ENCODE measurements around the gene SUMF1.
A peak's percentile ranks its signal among the peaks of the same experiment; 100 is the strongest.

The SUMF1 gene

GRCh38 chr3:4355401-4356219, 111.5 kb downstream of the SUMF1 start:
- H3K36me3 ChIP-seq: no peaks in the 10 kb centered on the region
- H3K4me1 ChIP-seq: peaks cover 0 to 33% (median 2%) of the 10 kb centered on the region in 4 donors
- H3K27me3 ChIP-seq: no peaks in the 10 kb centered on the region
- H3K4me3 ChIP-seq: no peak overlapping the region
- no peaks in the 10 kb centered on the region for H3K9me3 ChIP-seq
- no peak for TF ChIP-seq CTCF (IDR thresholded peaks at IDR 0.05)
- H3K27ac ChIP-seq: peak overlapping the region; percentile 36 to 43
- DNase-seq: no peak
- intact Hi-C loops (cut with DNase I; ENCODE audit: low total_unique reads): loop anchor here (5.0 to 10.0 kb wide), 2 partner anchors 57 to 119 kb away; no protein-coding TSS in a partner anchor

DNA sequence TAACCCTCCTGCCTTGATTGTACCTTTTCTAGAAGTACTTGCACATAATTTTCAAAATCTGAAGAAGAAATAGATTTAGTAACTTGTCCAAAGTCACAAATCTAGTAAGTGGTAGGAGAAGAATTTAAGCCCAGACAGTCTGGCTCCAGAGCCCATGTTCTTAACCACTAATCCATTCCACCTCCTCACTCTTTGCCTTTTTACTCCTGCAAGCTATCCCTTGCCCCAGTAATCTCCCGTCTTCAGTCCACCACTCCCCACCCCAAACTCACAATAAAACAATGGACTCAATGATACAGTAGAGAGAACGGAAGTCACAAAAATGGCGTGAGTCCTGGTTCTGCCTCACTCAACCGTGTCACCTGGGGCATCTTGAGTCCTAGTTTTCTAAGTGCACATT, 115.2 kb downstream of the SUMF1 start:
- Histone ChIP-seq H3K27me3 (no peaks in the 10 kb centered on the region), H3K4me1 (peaks cover 0 to 25% (median 2%) of the 10 kb centered on the region in 4 donors), H3K4me3 (no peak overlapping the region), H3K9me3 (no peaks in the 10 kb centered on the region), H3K36me3 (no peaks in the 10 kb centered on the region), H3K27ac (peak overlapping the region; percentile 64 to 83)
- no peak for DNase-seq
- intact Hi-C loops (cut with DNase I; ENCODE audit: low total_unique reads): loop anchor here (5.0 to 10.0 kb wide), 2 partner anchors 123 to 230 kb away; no protein-coding TSS in a partner anchor
- TF ChIP-seq CTCF (IDR thresholded peaks at IDR 0.05): no peak

DNA sequence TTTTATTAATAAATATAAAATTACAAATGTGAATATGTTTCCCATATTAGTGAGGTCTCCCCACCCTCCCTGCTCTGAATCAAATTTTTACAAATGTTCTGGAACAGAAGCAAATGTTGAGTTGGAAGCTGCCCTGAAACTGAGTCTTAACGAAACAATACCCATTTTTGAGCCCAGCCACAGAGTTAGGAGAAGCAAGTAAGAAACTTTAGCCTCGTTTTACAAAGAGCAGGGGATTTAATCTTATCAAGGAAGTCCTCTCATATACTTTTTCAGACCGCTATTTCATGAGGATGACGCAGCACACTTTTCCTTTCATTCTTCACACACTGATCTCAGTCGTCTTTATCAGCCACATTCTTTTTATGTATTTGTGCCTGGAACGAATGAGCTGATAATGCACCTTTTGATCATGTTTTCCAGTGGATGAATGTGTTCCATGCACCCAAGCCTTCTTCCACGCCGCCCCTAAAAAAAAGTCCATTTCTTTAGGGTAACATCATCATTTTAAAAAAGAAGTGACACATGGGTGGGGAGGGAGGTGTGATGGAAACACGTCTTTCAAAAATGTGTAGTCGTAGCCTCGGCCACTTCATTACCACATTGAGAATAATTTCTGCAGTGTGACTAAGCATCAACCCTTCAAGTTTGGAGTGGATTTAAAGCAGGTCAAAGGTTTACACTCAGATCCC, 115.8 kb downstream of the SUMF1 start:
- intact Hi-C loops (cut with DNase I; ENCODE audit: low total_unique reads): loop anchor here (5.0 to 10.0 kb wide), 2 partner anchors 123 to 231 kb away; no protein-coding TSS in a partner anchor
- H3K36me3 ChIP-seq: no peaks in the 10 kb centered on the region
- H3K27ac ChIP-seq: peak overlapping the region; percentile 64 to 83
- H3K4me1 ChIP-seq: peaks cover 0 to 19% (median 2%) of the 10 kb centered on the region in 4 donors
- H3K27me3 ChIP-seq: no peaks in the 10 kb centered on the region
- peak overlapping the region; percentile 42 to 44 for H3K4me3 ChIP-seq
- no peak for DNase-seq
- no peak for TF ChIP-seq CTCF (IDR thresholded peaks at IDR 0.05)
- no peaks in the 10 kb centered on the region for H3K9me3 ChIP-seq

DNA sequence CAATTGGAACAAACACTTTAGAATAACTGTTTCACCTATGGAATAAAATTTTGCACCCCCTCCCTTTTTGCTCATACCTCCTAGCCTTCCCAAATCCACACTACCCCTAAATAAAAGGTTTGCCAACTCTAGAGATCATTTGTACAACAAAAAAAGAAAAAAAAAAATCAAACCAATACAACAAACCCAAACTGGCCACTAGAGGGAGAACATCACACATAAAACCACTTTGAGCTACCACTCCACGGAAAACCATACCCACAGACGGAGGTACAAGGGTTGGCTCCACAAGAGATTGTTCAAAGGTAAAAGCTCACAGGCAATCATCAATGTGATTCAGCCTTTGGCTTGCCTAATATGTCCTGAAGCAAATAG, 116.3 kb downstream of the SUMF1 start:
- Histone ChIP-seq H3K9me3 (no peaks in the 10 kb centered on the region), H3K27ac (peak overlapping the region; percentile 64 to 83), H3K27me3 (no peaks in the 10 kb centered on the region), H3K4me1 (peaks cover 0 to 15% (median 0%) of the 10 kb centered on the region in 4 donors), H3K36me3 (no peaks in the 10 kb centered on the region), H3K4me3 (peak overlapping the region; percentile 42 to 44)
- peak; percentile 64 to 68 for TF ChIP-seq CTCF (IDR thresholded peaks at IDR 0.05)
- DNase-seq: no peak
- intact Hi-C loops (cut with DNase I; ENCODE audit: low total_unique reads): loop anchor here (5.0 to 10.0 kb wide), 2 partner anchors 124 to 232 kb away; no protein-coding TSS in a partner anchor

DNA sequence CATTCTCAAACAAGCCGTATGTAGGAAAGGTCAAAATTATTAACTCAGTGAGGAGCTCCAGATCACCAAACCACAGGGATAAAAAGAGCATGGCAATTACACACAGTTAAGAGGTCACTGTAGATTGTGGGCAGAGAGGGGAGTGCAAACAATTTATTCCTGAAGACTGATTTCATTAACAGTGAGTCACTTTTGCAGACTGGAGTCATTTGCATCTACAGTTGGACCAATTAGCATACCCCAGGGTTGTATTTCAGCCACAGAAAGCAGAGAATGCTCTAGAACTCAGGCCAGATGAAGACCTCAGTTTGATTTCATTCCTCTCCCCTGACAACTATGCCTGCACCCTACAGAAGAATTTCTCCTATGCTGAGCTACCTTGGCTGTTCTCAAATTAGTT, 123.8 kb downstream of the SUMF1 start:
- Histone ChIP-seq H3K4me1 (peaks cover 0 to 32% (median 19%) of the 10 kb centered on the region in 4 donors), H3K27me3 (no peaks in the 10 kb centered on the region), H3K27ac (no peak overlapping the region), H3K36me3 (no peaks in the 10 kb centered on the region), H3K4me3 (no peak overlapping the region), H3K9me3 (no peaks in the 10 kb centered on the region)
- TF ChIP-seq CTCF (IDR thresholded peaks at IDR 0.05): no peak
- DNase-seq: no peak
- intact Hi-C loops (cut with DNase I; ENCODE audit: low total_unique reads): no loop called here
